Neural progenitor cell (in vitro differentiated cells): ENCODE data around the gene PRRC1. TPM values are rescaled to one million over a fixed set of nuclear protein-coding genes. Genes with fewer than 3 reads are reported as not detected.

Source experiments
- DNase-seq: peaks from one replicate; pipeline ENCODE4 v3.0.0-alpha.2; 2016; ENCODE audit warnings: low spot score
- H2AFZ ChIP-seq: fragments of 200-600 bp; sonication (generic); replicated peaks from 2 replicates; pipeline ENCODE4 v1.6.1; 2016; ENCODE audit warnings: antibody characterized with exemption
- H3F3A ChIP-seq: fragments of 200-600 bp; sonication (generic); 2 replicates; pipeline ENCODE4 v1.6.1; 2016; ENCODE audit warnings: antibody characterized with exemption, low read depth
- H3K27ac ChIP-seq: fragments of 200-600 bp; sonication (generic); 2 replicates; pipeline ENCODE4 v1.5.1; 2016; ENCODE audit warnings: mild to moderate bottlenecking
- H3K27me3 ChIP-seq: fragments of 200-600 bp; sonication (generic); 2 replicates; pipeline ENCODE4 v1.6.1; 2016; ENCODE audit warnings: mild to moderate bottlenecking, moderate library complexity
- H3K36me3 ChIP-seq: fragments of 200-600 bp; sonication (generic); 2 replicates; pipeline ENCODE4 v1.5.1; 2016
- H3K4me1 ChIP-seq: fragments of 200-600 bp; sonication (generic); 2 replicates; pipeline ENCODE4 v1.6.1; 2016; ENCODE audit warnings: mixed run types
- H3K4me2 ChIP-seq: fragments of 200-600 bp; sonication (generic); 2 replicates; pipeline ENCODE4 v1.6.1; 2016
- H3K4me3 ChIP-seq: fragments of 200-600 bp; sonication (generic); 2 replicates; pipeline ENCODE4 v1.5.1; 2016
- H3K79me2 ChIP-seq: fragments of 200-600 bp; sonication (generic); 2 replicates; pipeline ENCODE4 v1.6.1; 2016; ENCODE audit warnings: low read depth
- H3K9ac ChIP-seq: fragments of 200-600 bp; sonication (generic); 2 replicates; pipeline ENCODE4 v1.6.1; 2016
- H3K9me3 ChIP-seq: fragments of 200-600 bp; sonication (generic); 2 replicates; pipeline ENCODE4 v1.5.1; 2016; ENCODE audit warnings: low read depth
- H4K20me1 ChIP-seq: fragments of 200-600 bp; sonication (generic); 2 replicates; pipeline ENCODE4 v1.6.1; 2016; ENCODE audit warnings: low read depth
- H3K27ac Mint-ChIP-seq: 3 replicates; pipeline ENCODE4 v1.8.0; 2021; ENCODE audit warnings: mixed read lengths
- H3K27me3 Mint-ChIP-seq: 2 replicates; pipeline ENCODE4 v1.8.0; 2022; ENCODE audit warnings: low read depth, mild to moderate bottlenecking, inconsistent platforms, moderate library complexity, mixed read lengths; ENCODE audit not compliant: insufficient read depth
- H3K36me3 Mint-ChIP-seq: 3 replicates; pipeline ENCODE4 v1.8.0; 2021; ENCODE audit warnings: mixed read lengths
- H3K4me1 Mint-ChIP-seq: 3 replicates; pipeline ENCODE4 v1.8.0; 2021; ENCODE audit warnings: mixed read lengths
- H3K4me3 Mint-ChIP-seq: 3 replicates; pipeline ENCODE4 v1.8.0; 2021; ENCODE audit warnings: mild to moderate bottlenecking, moderate library complexity, mixed read lengths
- H3K9me3 Mint-ChIP-seq: 3 replicates; pipeline ENCODE4 v1.8.0; 2020; ENCODE audit warnings: mixed read lengths
- EZH2 ChIP-seq: fragments of 200-600 bp; sonication (generic); IDR thresholded peaks from 2 replicates; pipeline ENCODE4 v1.6.1; 2017; ENCODE audit warnings: antibody characterized with exemption, mild to moderate bottlenecking, moderate library complexity
- EZH2phosphoT487 ChIP-seq: fragments of 200-600 bp; sonication (generic); IDR thresholded peaks from 2 replicates; pipeline ENCODE4 v1.6.1; 2017; ENCODE audit warnings: antibody characterized with exemption
- total RNA-seq: library from RNA; depleted of rRNA; stranded (reverse); fragments of >200 nt; gene quantifications from 2 replicates; pipeline ENCODE4 v1.2.3, GENCODE V29; 2015; ENCODE audit warnings: low replicate concordance
- TF ChIP-seq, protein P1 (sequence below): fragments of 200-600 bp; sonication (generic); IDR thresholded peaks from 2 replicates; pipeline ENCODE4 v1.5.1; 2017; ENCODE audit warnings: antibody characterized with exemption, mild to moderate bottlenecking

The PRRC1 gene
- total RNA-seq, 1 donor from 2014 or later: 58.9 TPM

DNA sequence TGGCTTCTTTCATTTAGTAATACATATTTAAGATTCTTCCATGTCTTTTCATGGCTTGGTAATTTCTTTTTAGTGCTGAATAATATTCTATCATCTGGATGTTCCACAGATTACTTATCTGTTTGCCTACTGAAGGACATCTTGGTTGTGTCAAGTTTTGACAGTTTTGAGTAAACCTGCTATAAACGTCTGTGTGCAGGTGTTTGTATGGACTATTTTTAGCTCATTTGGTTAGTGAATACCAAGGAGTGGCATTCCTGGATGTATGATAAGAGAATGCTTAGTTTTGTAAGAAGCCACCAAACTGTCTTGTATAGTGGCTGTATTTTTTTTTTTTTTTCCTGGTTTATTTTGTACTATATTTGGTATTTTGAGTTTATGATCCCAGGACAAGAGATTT, 38.4 kb downstream of the PRRC1 start:
- H3K27me3 ChIP-seq: no peaks in the 10 kb centered on the region
- Mint-ChIP-seq H3K4me1 (peaks cover 5% of the 10 kb centered on the region), H3K27me3 (no peaks in the 10 kb centered on the region), H3K36me3 (peaks cover 19% of the 10 kb centered on the region), H3K9me3 (no peaks in the 10 kb centered on the region), H3K4me3 (no peak overlapping the region), H3K27ac (no peak overlapping the region)
- no peaks in the 10 kb centered on the region for H4K20me1 ChIP-seq
- H3K79me2 ChIP-seq: no peaks in the 10 kb centered on the region
- no peak overlapping the region for H3K4me2 ChIP-seq
- no peak overlapping the region for H3K4me3 ChIP-seq
- no peaks in the 10 kb centered on the region for H3F3A ChIP-seq
- no peaks in the 10 kb centered on the region for H3K4me1 ChIP-seq
- H3K27ac ChIP-seq: no peak overlapping the region
- no peak overlapping the region for H2AFZ ChIP-seq
- no peaks in the 10 kb centered on the region for H3K36me3 ChIP-seq
- DNase-seq: no peak
- TF ChIP-seq, protein P1, sequence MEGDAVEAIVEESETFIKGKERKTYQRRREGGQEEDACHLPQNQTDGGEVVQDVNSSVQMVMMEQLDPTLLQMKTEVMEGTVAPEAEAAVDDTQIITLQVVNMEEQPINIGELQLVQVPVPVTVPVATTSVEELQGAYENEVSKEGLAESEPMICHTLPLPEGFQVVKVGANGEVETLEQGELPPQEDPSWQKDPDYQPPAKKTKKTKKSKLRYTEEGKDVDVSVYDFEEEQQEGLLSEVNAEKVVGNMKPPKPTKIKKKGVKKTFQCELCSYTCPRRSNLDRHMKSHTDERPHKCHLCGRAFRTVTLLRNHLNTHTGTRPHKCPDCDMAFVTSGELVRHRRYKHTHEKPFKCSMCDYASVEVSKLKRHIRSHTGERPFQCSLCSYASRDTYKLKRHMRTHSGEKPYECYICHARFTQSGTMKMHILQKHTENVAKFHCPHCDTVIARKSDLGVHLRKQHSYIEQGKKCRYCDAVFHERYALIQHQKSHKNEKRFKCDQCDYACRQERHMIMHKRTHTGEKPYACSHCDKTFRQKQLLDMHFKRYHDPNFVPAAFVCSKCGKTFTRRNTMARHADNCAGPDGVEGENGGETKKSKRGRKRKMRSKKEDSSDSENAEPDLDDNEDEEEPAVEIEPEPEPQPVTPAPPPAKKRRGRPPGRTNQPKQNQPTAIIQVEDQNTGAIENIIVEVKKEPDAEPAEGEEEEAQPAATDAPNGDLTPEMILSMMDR: no peak
- TF ChIP-seq EZH2 (no peak), EZH2phosphoT487 (no peak)
- H3K9ac ChIP-seq: no peak overlapping the region
- H3K9me3 ChIP-seq: no peaks in the 10 kb centered on the region

DNA sequence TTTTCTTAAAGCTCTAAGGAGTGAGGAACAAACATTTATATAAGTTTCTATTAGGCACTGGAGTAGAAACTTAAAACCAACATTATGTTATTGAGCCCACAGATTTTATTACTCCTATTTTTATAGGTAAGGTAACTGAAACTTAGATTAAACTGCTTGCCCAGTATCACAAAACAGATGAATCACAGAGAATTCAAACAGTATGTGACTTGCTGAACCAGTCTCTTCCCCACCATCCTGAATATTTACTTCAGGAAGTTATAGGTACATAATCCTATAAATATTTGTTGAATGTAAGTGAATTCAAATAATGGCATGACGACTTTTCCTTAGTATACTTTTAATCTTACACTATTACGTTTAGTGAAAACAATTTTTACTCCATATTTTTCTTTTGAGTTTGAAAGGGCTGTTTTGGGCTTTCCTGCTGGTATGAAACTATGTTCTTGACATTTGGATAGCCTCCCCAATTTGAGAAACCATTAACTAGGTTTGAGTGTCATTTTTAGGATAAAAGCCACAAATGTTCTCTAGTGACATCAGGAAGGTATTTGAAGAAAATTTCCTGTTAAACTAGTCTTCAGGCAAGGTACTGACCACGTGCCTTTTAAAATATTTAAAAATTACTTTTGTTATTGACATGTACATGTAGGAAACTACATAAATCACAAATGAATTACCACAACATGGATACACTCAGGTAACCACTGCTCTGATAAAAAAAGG, 39.3 kb downstream of the PRRC1 start:
- H3K36me3 Mint-ChIP-seq: peaks cover 18% of the 10 kb centered on the region
- no peak overlapping the region for H2AFZ ChIP-seq
- no peaks in the 10 kb centered on the region for H3K27me3 ChIP-seq
- H3K79me2 ChIP-seq: no peaks in the 10 kb centered on the region
- no peak for TF ChIP-seq EZH2
- no peak for TF ChIP-seq EZH2phosphoT487
- TF ChIP-seq, protein P1: no peak
- H3K36me3 ChIP-seq: no peaks in the 10 kb centered on the region
- no peaks in the 10 kb centered on the region for H3K9me3 ChIP-seq
- no peaks in the 10 kb centered on the region for H3K9me3 Mint-ChIP-seq
- no peak overlapping the region for H3K4me2 ChIP-seq
- no peak overlapping the region for H3K4me3 ChIP-seq
- H3K4me1 ChIP-seq: no peaks in the 10 kb centered on the region
- H4K20me1 ChIP-seq: no peaks in the 10 kb centered on the region
- H3K27ac Mint-ChIP-seq: no peak overlapping the region
- H3K27me3 Mint-ChIP-seq: no peaks in the 10 kb centered on the region
- no peaks in the 10 kb centered on the region for H3F3A ChIP-seq
- no peak overlapping the region for H3K27ac ChIP-seq
- H3K4me1 Mint-ChIP-seq: peaks cover 5% of the 10 kb centered on the region
- no peak for DNase-seq
- no peak overlapping the region for H3K9ac ChIP-seq
- no peak overlapping the region for H3K4me3 Mint-ChIP-seq

DNA sequence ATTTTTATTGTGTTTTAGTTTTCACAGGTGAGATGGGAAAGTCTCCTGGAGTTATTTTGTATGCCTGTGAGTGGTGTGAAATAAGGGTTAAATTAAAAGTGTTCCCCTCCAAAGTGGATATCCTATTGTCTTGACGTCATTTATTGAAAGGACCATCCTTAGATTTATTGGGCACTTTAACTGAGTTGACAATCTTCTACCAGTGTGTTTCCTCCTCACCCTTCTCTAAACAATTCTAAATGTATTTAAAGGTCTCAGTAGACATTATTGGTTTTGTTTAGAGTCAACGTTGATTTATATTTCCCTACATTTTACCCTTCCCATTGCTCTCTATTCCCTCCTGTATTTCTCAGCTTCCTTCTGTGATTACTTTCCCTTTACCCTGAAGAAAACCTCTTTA, 40.8 kb downstream of the PRRC1 start:
- TF ChIP-seq, protein P1: no peak
- TF ChIP-seq EZH2phosphoT487: no peak
- H4K20me1 ChIP-seq: no peaks in the 10 kb centered on the region
- Mint-ChIP-seq H3K27ac (no peak overlapping the region), H3K4me3 (no peak overlapping the region), H3K27me3 (no peaks in the 10 kb centered on the region), H3K9me3 (no peaks in the 10 kb centered on the region), H3K4me1 (peaks cover 8% of the 10 kb centered on the region), H3K36me3 (peaks cover 12% of the 10 kb centered on the region)
- no peak overlapping the region for H3K27ac ChIP-seq
- H3K4me1 ChIP-seq: no peaks in the 10 kb centered on the region
- no peaks in the 10 kb centered on the region for H3K36me3 ChIP-seq
- H3K79me2 ChIP-seq: no peaks in the 10 kb centered on the region
- no peaks in the 10 kb centered on the region for H3K27me3 ChIP-seq
- no peak overlapping the region for H3K4me2 ChIP-seq
- no peaks in the 10 kb centered on the region for H3F3A ChIP-seq
- no peak overlapping the region for H3K9ac ChIP-seq
- no peak overlapping the region for H3K4me3 ChIP-seq
- no peaks in the 10 kb centered on the region for H3K9me3 ChIP-seq
- H2AFZ ChIP-seq: no peak overlapping the region
- DNase-seq: no peak
